IMR-90 (cell line): ENCODE measurements around the gene NUDT8. TPM values are rescaled to one million over a fixed set of nuclear protein-coding genes. Genes with fewer than 3 reads are reported as not detected.

Experiments
- ATAC-seq: fragments of 200-7000 bp; cut with Tn5 transposase; 2 replicates; pipeline ENCODE4 v1.9.1; 2020; ENCODE audit warnings: low read depth, mild to moderate bottlenecking, moderate library complexity
- BruUV-seq: library from RNA; stranded (reverse); fragments of 400-500 nt; replicated peaks from 2 replicates; lab custom pipeline; 2021; lab: Mats Ljungman, UMichigan
- CTCF ChIA-PET: fragments of 300-600 bp; formaldehyde crosslinking; extraction: SDS; loops from one replicate; lab custom pipeline; 2021; ENCODE audit warnings: antibody characterized with exemption; lab: Yijun Ruan, JAX
- POLR2A ChIA-PET: fragments of 300-600 bp; sonication (Branson Sonifier 250); formaldehyde crosslinking; loops from one replicate; lab custom pipeline; 2022; ENCODE audit warnings: antibody characterized with exemption; ENCODE audit not compliant: unreplicated experiment; lab: Charles Lee
- DNase-seq: peaks from one replicate; pipeline ENCODE4 v3.0.0; 2013
- H2AFZ ChIP-seq: replicated peaks from 2 replicates; pipeline ENCODE3; 2013; ENCODE audit warnings: low read length, mild to moderate bottlenecking; ENCODE audit not compliant: poor library complexity
- H2AK5ac ChIP-seq: 2 replicates; pipeline ENCODE4 v1.6.1; 2013; ENCODE audit warnings: low read depth, low read length, inconsistent platforms
- H2AK9ac ChIP-seq: replicated peaks from 2 replicates; pipeline ENCODE3; 2013; ENCODE audit warnings: mild to moderate bottlenecking, low read depth, low read length, moderate library complexity; ENCODE audit not compliant: poor library complexity
- H2BK120ac ChIP-seq: 2 replicates; pipeline ENCODE4 v1.6.1; 2013; ENCODE audit warnings: low read depth, low read length, inconsistent platforms
- H2BK15ac ChIP-seq: 3 replicates; pipeline ENCODE4 v1.6.1; 2013; ENCODE audit warnings: low read depth, low read length, inconsistent platforms
- H2BK20ac ChIP-seq: 2 replicates; pipeline ENCODE4 v1.6.1; 2013; ENCODE audit warnings: low read depth, mild to moderate bottlenecking, inconsistent platforms, low read length, moderate library complexity
- H2BK5ac ChIP-seq: 2 replicates; pipeline ENCODE4 v1.6.1; 2013; ENCODE audit warnings: mild to moderate bottlenecking, low read depth, low read length, inconsistent platforms; ENCODE audit not compliant: poor library complexity, severe bottlenecking
- H3K14ac ChIP-seq: replicated peaks from 2 replicates; pipeline ENCODE4 v1.6.1; 2013; ENCODE audit warnings: low read depth, low read length, inconsistent platforms
- H3K18ac ChIP-seq: 2 replicates; pipeline ENCODE4 v1.6.1; 2013; ENCODE audit warnings: low read depth, low read length, control low read depth
- H3K23ac ChIP-seq: 2 replicates; pipeline ENCODE4 v1.6.1; 2013; ENCODE audit warnings: low read depth, low read length, inconsistent platforms
- H3K27ac ChIP-seq: 2 replicates; pipeline ENCODE4 v1.5.1; 2013; ENCODE audit warnings: mild to moderate bottlenecking, control low read depth, low read length; ENCODE audit not compliant: insufficient read depth
- H3K27me3 ChIP-seq: 2 replicates; pipeline ENCODE4 v1.6.1; 2013; ENCODE audit warnings: low read length; ENCODE audit not compliant: control insufficient read depth, insufficient read depth
- H3K36me3 ChIP-seq: 2 replicates; pipeline ENCODE4 v1.6.1; 2013; ENCODE audit warnings: low read length, mixed read lengths; ENCODE audit not compliant: control insufficient read depth, insufficient read depth
- H3K4ac ChIP-seq: 2 replicates; pipeline ENCODE4 v1.6.1; 2013; ENCODE audit warnings: low read depth, low read length, inconsistent platforms
- H3K4me1 ChIP-seq: 2 replicates; pipeline ENCODE4 v1.6.1; 2013; ENCODE audit warnings: low read length, mixed read lengths; ENCODE audit not compliant: control insufficient read depth, insufficient read depth
- H3K4me2 ChIP-seq: 2 replicates; pipeline ENCODE4 v1.6.1; 2013; ENCODE audit warnings: low read depth, mild to moderate bottlenecking, control low read depth, low read length, moderate library complexity
- H3K4me3 ChIP-seq: 2 replicates; pipeline ENCODE4 v1.5.1; 2013; ENCODE audit warnings: low read depth, mild to moderate bottlenecking, control low read depth, low read length, moderate library complexity; ENCODE audit not compliant: insufficient read depth
- H3K56ac ChIP-seq: 2 replicates; pipeline ENCODE4 v1.6.1; 2013; ENCODE audit warnings: low read length, inconsistent platforms; ENCODE audit not compliant: insufficient read depth; ENCODE audit errors: extremely low read depth
- H3K79me1 ChIP-seq, 2 experiments: 2 replicates each; pipeline ENCODE4 v1.6.1; 2013; ENCODE audit warnings: low read length in 2 of 2, inconsistent platforms in 1 of 2, low read depth in 1 of 2
- H3K9ac ChIP-seq: 2 replicates; pipeline ENCODE4 v1.6.1; 2013; ENCODE audit warnings: low read depth, low read length, control low read depth
- H3K9me1 ChIP-seq: 2 replicates; pipeline ENCODE4 v1.6.1; 2013; ENCODE audit warnings: low read length, inconsistent platforms; ENCODE audit not compliant: insufficient read depth
- H3K9me3 ChIP-seq: 2 replicates; pipeline ENCODE4 v1.6.1; 2013; ENCODE audit warnings: low read length; ENCODE audit not compliant: control insufficient read depth, insufficient read depth
- H4K20me1 ChIP-seq: 2 replicates; pipeline ENCODE4 v1.6.1; 2013; ENCODE audit warnings: low read length, inconsistent platforms; ENCODE audit not compliant: insufficient read depth
- H4K5ac ChIP-seq: 2 replicates; pipeline ENCODE4 v1.6.1; 2013; ENCODE audit warnings: mild to moderate bottlenecking, low read depth, low read length, control low read depth
- H4K8ac ChIP-seq, 2 experiments: 2 replicates each; pipeline ENCODE4 v1.6.1; 2013; ENCODE audit warnings: low read depth in 2 of 2, low read length in 2 of 2, control low read depth in 1 of 2, inconsistent platforms in 1 of 2
- H4K91ac ChIP-seq: 2 replicates; pipeline ENCODE4 v1.6.1; 2013; ENCODE audit warnings: low read depth, low read length, inconsistent platforms; ENCODE audit not compliant: insufficient read depth
- CEBPB ChIP-seq: IDR thresholded peaks from 2 replicates; pipeline ENCODE4 v1.6.1; 2012; ENCODE audit warnings: low read depth, low read length, improper control_type of control experiment
- CHD1 ChIP-seq: IDR thresholded peaks from 2 replicates; pipeline ENCODE4 v1.6.1; 2012; ENCODE audit warnings: low read depth, low read length, improper control_type of control experiment
- MAZ ChIP-seq: IDR thresholded peaks from 2 replicates; pipeline ENCODE4 v1.6.1; 2012; ENCODE audit warnings: low read depth, mild to moderate bottlenecking, low read length, improper control_type of control experiment, moderate library complexity, borderline replicate concordance
- NFE2L2 ChIP-seq: fragments of 150-350 bp; IDR thresholded peaks from 2 replicates; pipeline ENCODE4 v1.6.1; 2016; ENCODE audit warnings: low read depth, mild to moderate bottlenecking, low read length
- RAD21 ChIP-seq: IDR thresholded peaks from 2 replicates; pipeline ENCODE4 v1.6.1; 2012; ENCODE audit warnings: low read length, improper control_type of control experiment
- RCOR1 ChIP-seq: IDR thresholded peaks from 2 replicates; pipeline ENCODE4 v1.6.1; 2012; ENCODE audit warnings: mild to moderate bottlenecking, low read length, improper control_type of control experiment; ENCODE audit not compliant: insufficient replicate concordance
- RFX5 ChIP-seq: IDR thresholded peaks from 2 replicates; pipeline ENCODE4 v1.8.0; 2012; ENCODE audit warnings: low read depth, mild to moderate bottlenecking, low read length, moderate library complexity
- SMC3 ChIP-seq: fragments of 150-350 bp; IDR thresholded peaks from 2 replicates; pipeline ENCODE4 v1.6.1; 2016; ENCODE audit warnings: low read depth, mild to moderate bottlenecking, antibody characterized with exemption, low read length, moderate library complexity
- USF2 ChIP-seq: fragments of 150-350 bp; IDR thresholded peaks from 2 replicates; pipeline ENCODE4 v1.6.1; 2017; ENCODE audit warnings: mild to moderate bottlenecking, antibody characterized with exemption, low read length, low read depth
- WGBS, 2 experiments: methylation state at CpG; one replicate each; pipeline versions ENCODE4 v1.1.5 to v1.1.7; 2013; ENCODE audit warnings: missing lambda C conversion rate in 2 of 2; ENCODE audit not compliant: insufficient read length in 1 of 2; ENCODE audit errors: extremely low coverage in 2 of 2; 5-methylcytosine and 5-hydroxymethylcytosine counted together
- dilution Hi-C: fragments of 300-500 bp; cut with HindIII; formaldehyde crosslinking; loops from one replicate; pipeline ENCODE4 v1.14.3; 2018; ENCODE audit warnings: low sequenced_read_pairs; ENCODE audit not compliant: unreplicated experiment
- in situ Hi-C: fragments of 300-500 bp; cut with MboI; formaldehyde crosslinking; loops from 3 replicates; pipeline ENCODE4 v1.14.3; 2019; ENCODE audit warnings: low sequenced_read_pairs, inconsistent platforms, mixed read lengths
- intact Hi-C: fragments of 100-400 bp; cut with micrococcal nuclease; formaldehyde crosslinking; loops from 2 replicates; pipeline ENCODE4 v1.10.0; 2022
- polyA plus RNA-seq, 3 experiments: library from polyadenylated mRNA; depleted of rRNA; stranded (reverse); fragments of >200 nt; gene quantifications; 2 replicates each; pipeline ENCODE4 v1.2.3, GENCODE V29; 2012; ENCODE audit warnings: low replicate concordance in 1 of 3
- total RNA-seq: library from RNA; depleted of rRNA; stranded (reverse); fragments of >200 nt; gene quantifications from 2 replicates; pipeline ENCODE4 v1.2.3, GENCODE V29; 2012

The NUDT8 gene
- total and polyA plus RNA-seq, 2 of the 4 experiments (the other 2 are of a cell fraction): 1.4 to 2.5 TPM

- TF ChIP-seq RAD21 (no peak), USF2 (no peak), RFX5 (no peak), MAZ (no peak), CHD1 (no peak), RCOR1 (no peak), CEBPB (no peak), SMC3 (no peak), NFE2L2 (no peak)
- no peaks in the 10 kb centered on the region for H3K9me3 ChIP-seq
- DNase-seq: no peak
- H3K18ac ChIP-seq: no peak overlapping the region
- H3K9me1 ChIP-seq: no peaks in the 10 kb centered on the region
- no peak overlapping the region for H2AK5ac ChIP-seq
- BruUV-seq: no TSS peak
- intact Hi-C loops (no loop called here), in situ Hi-C loops (no loop called here), dilution Hi-C loops (no loop called here)
- H2AK9ac ChIP-seq: no peak overlapping the region
- no peak overlapping the region for H3K4me2 ChIP-seq
- no peak overlapping the region for H3K4me3 ChIP-seq
- H4K91ac ChIP-seq: no peak overlapping the region
- H2BK5ac ChIP-seq: no peak overlapping the region
- no peak for ATAC-seq
- no peaks in the 10 kb centered on the region for H4K20me1 ChIP-seq
- H3K27ac ChIP-seq: no peak overlapping the region
- H3K56ac ChIP-seq: no peak overlapping the region
- H3K23ac ChIP-seq: no peak overlapping the region
- H2BK120ac ChIP-seq: no peak overlapping the region
- peaks cover 14% of the 10 kb centered on the region for H3K27me3 ChIP-seq
- H3K36me3 ChIP-seq: no peaks in the 10 kb centered on the region
- H3K79me1 ChIP-seq: no peaks in the 10 kb centered on the region
- H3K9ac ChIP-seq: no peak overlapping the region
- ChIA-PET CTCF (no interaction called here), POLR2A (interaction anchor here (0.6 kb wide), 1 partner anchor 35 kb away, joined by 6 read pairs; the partner anchor contains the start of gene NUDT8)
- H4K8ac ChIP-seq: no peak overlapping the region
- 87% methylated on average over 6 of the region's 16 CpGs; no CpG with 5 or more reads in 1 of the 2 experiments for WGBS, 2 experiments
- no peak overlapping the region for H2AFZ ChIP-seq
- no peaks in the 10 kb centered on the region for H3K4me1 ChIP-seq
- H2BK15ac ChIP-seq: no peak overlapping the region
- no peak overlapping the region for H3K14ac ChIP-seq
- H3K4ac ChIP-seq: no peak overlapping the region
- no peak overlapping the region for H2BK20ac ChIP-seq
- H4K5ac ChIP-seq: no peak overlapping the region
Measured at GRCh38 chr11:67664213-67664585, 34.5 kb upstream of the NUDT8 start.
